ENCODE results near the gene USP49.

Gene USP49

DNA sequence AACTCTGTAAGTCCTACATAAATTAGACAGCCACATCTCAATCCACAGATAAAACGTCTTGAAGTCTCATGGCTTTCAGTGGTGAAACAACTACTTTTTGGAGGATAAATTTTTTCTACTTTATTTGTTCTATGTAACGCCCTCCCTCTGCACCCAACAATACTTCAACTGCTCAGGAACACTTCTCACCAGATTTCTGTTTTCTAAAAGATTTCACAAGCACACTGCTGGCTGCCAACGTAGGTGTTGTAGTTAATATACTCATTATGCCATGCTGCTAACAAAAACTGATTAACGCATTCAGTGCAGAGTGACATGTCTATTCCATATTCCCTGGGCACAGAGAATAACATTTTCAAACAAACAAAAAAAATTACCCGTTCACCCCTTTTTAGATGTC lies 10.2 kb downstream of the USP49 start:
- H4K20me1 ChIP-seq (ENCODE audit: insufficient read depth, low read length, poor library complexity, severe bottlenecking) = no peaks in the 10 kb centered on the region
- no peak overlapping the region for H3K4me2 ChIP-seq (ENCODE audit: low read depth, low read length, poor library complexity, severe bottlenecking)
- peaks cover 28% of the 10 kb centered on the region; the same call in 1 of the 2 replicates for H3K79me2 ChIP-seq (ENCODE audit: insufficient read depth, low read length)
- TF ChIP-seq, protein P1, sequence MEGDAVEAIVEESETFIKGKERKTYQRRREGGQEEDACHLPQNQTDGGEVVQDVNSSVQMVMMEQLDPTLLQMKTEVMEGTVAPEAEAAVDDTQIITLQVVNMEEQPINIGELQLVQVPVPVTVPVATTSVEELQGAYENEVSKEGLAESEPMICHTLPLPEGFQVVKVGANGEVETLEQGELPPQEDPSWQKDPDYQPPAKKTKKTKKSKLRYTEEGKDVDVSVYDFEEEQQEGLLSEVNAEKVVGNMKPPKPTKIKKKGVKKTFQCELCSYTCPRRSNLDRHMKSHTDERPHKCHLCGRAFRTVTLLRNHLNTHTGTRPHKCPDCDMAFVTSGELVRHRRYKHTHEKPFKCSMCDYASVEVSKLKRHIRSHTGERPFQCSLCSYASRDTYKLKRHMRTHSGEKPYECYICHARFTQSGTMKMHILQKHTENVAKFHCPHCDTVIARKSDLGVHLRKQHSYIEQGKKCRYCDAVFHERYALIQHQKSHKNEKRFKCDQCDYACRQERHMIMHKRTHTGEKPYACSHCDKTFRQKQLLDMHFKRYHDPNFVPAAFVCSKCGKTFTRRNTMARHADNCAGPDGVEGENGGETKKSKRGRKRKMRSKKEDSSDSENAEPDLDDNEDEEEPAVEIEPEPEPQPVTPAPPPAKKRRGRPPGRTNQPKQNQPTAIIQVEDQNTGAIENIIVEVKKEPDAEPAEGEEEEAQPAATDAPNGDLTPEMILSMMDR (conservative IDR thresholded peaks at IDR 0.05; ENCODE audit: low read length) = no peak
- no peak for TF ChIP-seq EZH2phosphoT487 (IDR thresholded peaks at IDR 0.05; ENCODE audit: borderline replicate concordance)
- peaks cover 9% of the 10 kb centered on the region for H3K4me1 ChIP-seq (ENCODE audit: insufficient read depth, low read length, poor library complexity, severe bottlenecking)
- no peaks in the 10 kb centered on the region for H3F3A ChIP-seq (ENCODE audit: low read depth)
- H3K4me3 ChIP-seq (ENCODE audit: low read length, poor library complexity, severe bottlenecking) = no peak overlapping the region
- no peaks in the 10 kb centered on the region for H3K9me3 ChIP-seq (ENCODE audit: insufficient read depth, low read depth, low read length)
- no peak overlapping the region for H3K9ac ChIP-seq (ENCODE audit: low read depth, low read length, poor library complexity, severe bottlenecking)
- no peaks in the 10 kb centered on the region for H3K36me3 ChIP-seq (ENCODE audit: insufficient read depth, low read length)
- H2AFZ ChIP-seq (ENCODE audit: low read length) = no peak overlapping the region
- no peaks in the 10 kb centered on the region for H3K27me3 ChIP-seq (ENCODE audit: insufficient read depth, low read length, poor library complexity, severe bottlenecking)
- H3K9me2 ChIP-seq (replicated peaks; ENCODE audit: low read depth, low read length) = no peaks in the 10 kb centered on the region

DNA sequence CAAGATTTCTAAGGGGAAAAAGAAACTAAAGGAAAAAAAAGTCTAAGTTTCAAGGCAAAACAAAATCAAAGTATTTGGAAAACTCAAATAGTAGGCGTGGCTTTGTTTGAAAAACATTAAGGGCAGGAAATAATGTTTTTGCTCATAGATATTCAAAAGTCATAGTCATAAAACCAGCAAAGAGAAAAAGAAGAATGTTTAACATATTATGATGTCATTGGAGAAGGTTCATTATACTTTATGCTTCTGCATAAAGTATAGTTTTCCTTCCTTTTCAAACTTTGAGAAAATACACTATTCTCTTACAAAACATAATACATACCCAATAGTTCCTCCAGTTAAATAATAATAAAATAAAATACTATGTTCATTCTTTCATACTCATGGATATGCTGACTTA lies 13.7 kb downstream of the USP49 start:
- H3K4me2 ChIP-seq (ENCODE audit: low read depth, low read length, poor library complexity, severe bottlenecking) = no peak overlapping the region
- H3K4me3 ChIP-seq (ENCODE audit: low read length, poor library complexity, severe bottlenecking) = no peak overlapping the region
- no peaks in the 10 kb centered on the region for H3K4me1 ChIP-seq (ENCODE audit: insufficient read depth, low read length, poor library complexity, severe bottlenecking)
- H3K27me3 ChIP-seq (ENCODE audit: insufficient read depth, low read length, poor library complexity, severe bottlenecking) = no peaks in the 10 kb centered on the region
- H3K9ac ChIP-seq (ENCODE audit: low read depth, low read length, poor library complexity, severe bottlenecking) = no peak overlapping the region
- H3K79me2 ChIP-seq (ENCODE audit: insufficient read depth, low read length) = peaks cover 14% of the 10 kb centered on the region; the same call in 1 of the 2 replicates
- no peak overlapping the region for H2AFZ ChIP-seq (ENCODE audit: low read length)
- H3K9me3 ChIP-seq (ENCODE audit: insufficient read depth, low read depth, low read length) = no peaks in the 10 kb centered on the region
- TF ChIP-seq, protein P1 (conservative IDR thresholded peaks at IDR 0.05; ENCODE audit: low read length) = no peak
- TF ChIP-seq EZH2phosphoT487 (IDR thresholded peaks at IDR 0.05; ENCODE audit: borderline replicate concordance) = no peak
- H3K9me2 ChIP-seq (replicated peaks; ENCODE audit: low read depth, low read length) = no peaks in the 10 kb centered on the region
- H3K36me3 ChIP-seq (ENCODE audit: insufficient read depth, low read length) = no peaks in the 10 kb centered on the region
- H3F3A ChIP-seq (ENCODE audit: low read depth) = no peaks in the 10 kb centered on the region
- no peaks in the 10 kb centered on the region for H4K20me1 ChIP-seq (ENCODE audit: insufficient read depth, low read length, poor library complexity, severe bottlenecking)

DNA sequence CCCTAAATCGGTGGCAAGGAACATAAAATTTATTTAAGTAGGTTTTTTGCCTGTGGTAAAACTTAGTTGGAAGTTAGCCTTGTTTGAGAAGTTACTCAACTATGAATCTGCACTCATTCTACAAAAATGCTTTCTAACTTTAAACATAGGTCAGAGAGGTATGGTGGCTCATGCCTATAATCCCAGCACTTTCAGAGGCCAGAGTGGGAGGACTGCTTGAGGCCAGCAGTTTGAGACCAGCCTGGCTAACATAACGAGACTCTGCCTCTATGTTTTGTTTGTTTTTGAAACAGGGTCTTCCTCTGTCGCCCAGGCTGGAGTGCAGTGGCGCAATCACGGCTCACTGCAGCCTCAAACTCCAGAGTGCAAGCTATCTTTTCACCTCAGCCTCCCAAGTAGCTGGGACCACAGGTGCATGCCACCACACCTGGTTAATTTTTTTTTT lies 16.2 kb downstream of the USP49 start:
- Histone ChIP-seq H3K9me3 (ENCODE audit: insufficient read depth, low read depth, low read length) (no peaks in the 10 kb centered on the region), H2AFZ (ENCODE audit: low read length) (no peak overlapping the region), H4K20me1 (ENCODE audit: insufficient read depth, low read length, poor library complexity, severe bottlenecking) (no peaks in the 10 kb centered on the region), H3K4me2 (ENCODE audit: low read depth, low read length, poor library complexity, severe bottlenecking) (no peak overlapping the region), H3K27me3 (ENCODE audit: insufficient read depth, low read length, poor library complexity, severe bottlenecking) (no peaks in the 10 kb centered on the region), H3K4me1 (ENCODE audit: insufficient read depth, low read length, poor library complexity, severe bottlenecking) (no peaks in the 10 kb centered on the region), H3K9me2 (replicated peaks; ENCODE audit: low read depth, low read length) (no peaks in the 10 kb centered on the region), H3K9ac (ENCODE audit: low read depth, low read length, poor library complexity, severe bottlenecking) (no peak overlapping the region), H3F3A (ENCODE audit: low read depth) (no peaks in the 10 kb centered on the region), H3K36me3 (ENCODE audit: insufficient read depth, low read length) (no peaks in the 10 kb centered on the region), H3K79me2 (ENCODE audit: insufficient read depth, low read length) (peaks cover 16% of the 10 kb centered on the region; the same call in 1 of the 2 replicates), H3K4me3 (ENCODE audit: low read length, poor library complexity, severe bottlenecking) (no peak overlapping the region)
- TF ChIP-seq, protein P1 (conservative IDR thresholded peaks at IDR 0.05; ENCODE audit: low read length) = no peak
- no peak for TF ChIP-seq EZH2phosphoT487 (IDR thresholded peaks at IDR 0.05; ENCODE audit: borderline replicate concordance)

Data from Loucy (cell line).